ENCODE data around the gene C1QTNF6.
A peak's percentile ranks its signal among the peaks of the same experiment; 100 is the strongest.

Gene C1QTNF6

DNA sequence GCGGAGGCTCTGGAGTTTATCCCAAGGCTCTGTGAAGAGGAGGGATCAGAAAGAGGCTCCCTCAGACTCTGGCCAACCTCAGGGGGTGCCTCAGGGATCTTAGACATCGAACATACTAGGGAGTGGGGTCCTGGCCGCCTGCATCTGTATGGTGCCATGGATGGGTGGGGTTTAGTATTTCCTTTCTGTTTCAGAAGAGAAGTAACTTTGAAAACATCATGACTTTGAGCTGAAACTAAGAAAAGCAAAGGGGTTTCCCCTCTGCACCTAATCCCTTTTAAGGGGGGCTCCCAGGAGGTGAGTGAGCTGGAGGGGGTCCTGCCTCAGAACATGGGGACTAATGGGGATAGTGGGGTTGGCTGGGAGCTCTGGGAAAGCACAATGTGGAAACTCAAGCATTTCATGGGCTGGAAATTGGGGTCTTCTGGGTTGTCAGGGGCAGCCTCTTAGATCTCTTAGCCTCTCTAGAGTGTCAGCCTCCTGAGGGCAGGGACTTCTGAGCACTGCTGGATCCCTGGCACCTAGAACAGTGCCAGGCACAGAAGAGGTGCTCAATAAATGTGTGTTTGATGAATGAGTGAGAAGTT lies 36.0 kb upstream of the C1QTNF6 start:
- DNase-seq = no peak

DNA sequence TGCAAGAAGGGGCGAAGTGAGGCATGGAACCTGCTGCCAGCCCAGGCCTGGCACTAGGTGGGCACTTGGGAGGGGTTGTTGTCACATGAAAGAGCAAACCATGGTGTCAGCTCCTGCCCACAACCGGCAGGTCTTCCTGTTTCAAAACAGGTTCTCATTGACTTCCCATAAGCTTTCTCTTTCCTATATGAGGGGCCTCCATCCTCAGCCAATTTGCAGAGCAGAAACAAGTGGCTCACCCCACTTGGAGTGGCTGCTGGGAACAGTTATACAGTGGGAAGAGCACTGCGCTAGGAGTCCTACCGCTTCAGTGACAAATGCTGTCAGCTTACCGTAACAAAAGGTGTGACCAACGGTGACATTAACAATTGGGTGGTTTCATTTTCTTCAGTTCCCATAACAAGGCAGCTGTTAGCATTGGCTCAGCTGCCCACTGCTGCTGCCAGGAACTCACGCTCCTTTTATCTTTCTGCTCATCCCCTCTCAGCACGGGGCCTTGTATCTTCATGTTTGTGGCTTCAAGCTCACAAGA lies 34.5 kb upstream of the C1QTNF6 start:
- no peak for DNase-seq

DNA sequence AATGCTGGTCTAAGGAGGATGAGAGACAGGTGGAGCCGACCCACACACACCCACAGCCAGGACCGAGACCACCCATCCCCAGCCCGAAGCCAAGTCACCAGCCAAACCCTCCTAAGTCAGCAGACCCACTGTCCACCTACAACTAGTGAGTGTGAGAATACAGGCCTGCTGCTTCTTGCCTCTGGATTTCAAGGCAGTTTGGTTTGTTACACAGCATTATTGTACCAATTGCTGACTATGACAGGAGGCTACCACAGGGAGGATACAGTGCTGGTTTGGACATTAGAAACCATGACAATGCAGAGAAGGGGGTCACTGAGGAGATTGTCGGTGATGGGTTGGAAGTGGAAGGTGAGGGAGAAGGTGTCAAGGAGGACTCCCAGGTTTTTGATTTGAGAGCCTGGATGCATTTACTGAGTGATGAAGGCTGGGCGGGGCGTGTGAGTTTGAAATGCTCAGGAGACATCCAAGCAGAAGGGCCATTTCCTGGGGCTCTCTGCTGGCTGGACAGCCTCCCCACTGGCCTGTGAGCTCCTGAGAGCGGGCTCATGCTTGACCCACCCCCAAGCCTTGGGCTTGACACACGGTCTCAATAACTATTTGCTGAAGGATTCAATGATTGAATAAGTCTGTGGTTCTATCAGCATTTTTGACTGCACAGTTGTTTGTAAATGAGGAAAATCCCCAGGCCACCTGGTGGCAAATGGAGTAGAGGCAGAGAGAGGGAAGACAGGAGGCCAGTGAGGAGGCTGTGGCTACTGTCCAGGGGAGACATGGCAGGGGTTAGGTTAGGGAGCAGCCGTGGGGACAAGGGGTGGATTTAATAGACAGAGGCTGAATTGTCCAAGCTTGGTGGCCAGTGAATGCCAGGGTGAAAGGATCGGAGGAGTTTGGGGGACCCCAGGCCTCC lies 33.6 kb upstream of the C1QTNF6 start:
- DNase-seq = no peak

DNA sequence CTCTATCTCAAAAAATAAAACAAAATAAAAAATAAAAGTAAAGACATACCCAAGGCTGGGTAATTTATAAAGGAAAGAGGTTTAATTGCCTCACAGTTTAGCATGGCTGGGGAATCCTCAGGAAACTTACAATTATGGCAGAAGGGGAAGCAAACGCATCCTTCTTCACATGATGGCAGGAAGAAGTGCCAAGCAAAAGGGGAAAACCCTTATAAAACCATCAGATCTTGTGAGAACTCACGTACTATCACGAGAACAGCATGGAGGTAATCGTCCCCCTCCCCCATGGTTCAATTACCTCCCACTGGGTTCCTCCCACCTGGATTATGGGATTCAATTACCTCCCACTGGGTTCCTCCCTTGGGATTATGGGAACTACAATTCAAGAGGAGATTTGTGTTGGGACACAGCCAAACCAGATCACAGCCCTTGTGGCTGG lies 32.5 kb upstream of the C1QTNF6 start:
- DNase-seq = no peak

DNA sequence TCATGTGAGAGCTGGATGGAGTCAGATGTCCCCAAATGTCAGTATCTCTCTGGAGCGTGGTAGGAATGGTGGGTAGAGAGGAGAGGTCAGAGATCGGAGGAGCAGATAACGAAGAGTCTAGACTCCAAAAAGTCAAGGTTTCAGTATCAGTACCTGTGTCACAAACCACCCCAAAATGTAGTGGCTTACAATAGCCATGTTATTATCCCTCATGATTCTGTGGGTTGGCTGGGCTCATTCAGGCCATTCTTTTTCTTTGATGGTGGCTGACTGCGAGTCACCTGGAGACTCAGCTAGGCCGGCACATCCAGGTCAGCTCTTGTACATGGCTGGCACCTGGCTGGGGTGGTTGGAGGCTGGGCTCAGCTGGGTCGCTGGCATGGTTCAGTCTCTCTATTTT lies 31.5 kb upstream of the C1QTNF6 start:
- DNase-seq = no peak

DNA sequence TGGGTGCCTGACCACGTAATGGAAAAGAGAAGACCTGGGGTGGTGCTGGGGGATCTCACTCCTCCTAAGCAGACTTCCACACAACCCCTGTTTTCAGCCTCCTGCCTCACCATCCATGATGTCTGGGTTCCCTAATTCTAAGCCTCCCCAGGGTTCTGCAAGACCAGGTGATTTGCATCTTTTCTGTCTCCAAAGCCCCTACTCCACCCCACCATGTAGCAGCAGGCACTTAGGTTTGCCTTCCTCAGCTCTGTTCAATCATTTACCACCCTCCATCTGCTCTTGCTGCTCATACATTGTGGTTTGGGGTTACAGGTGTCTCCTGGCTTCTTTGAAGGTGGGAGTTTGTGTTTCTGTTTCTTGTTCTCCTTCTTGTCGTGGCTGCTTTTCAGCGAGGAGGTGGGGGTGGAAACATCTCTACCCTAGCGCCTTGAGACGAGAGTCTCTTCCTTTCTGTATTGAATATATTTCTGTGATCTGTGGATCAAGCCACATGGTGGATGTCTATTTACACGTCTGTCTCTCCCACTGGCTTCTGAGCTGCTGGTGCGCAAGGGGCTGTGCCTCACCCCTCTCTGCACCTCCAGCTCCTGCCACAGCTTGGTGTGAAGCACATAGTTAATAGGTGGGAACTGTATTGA lies 30.8 kb upstream of the C1QTNF6 start:
- DNase-seq = no peak

DNA sequence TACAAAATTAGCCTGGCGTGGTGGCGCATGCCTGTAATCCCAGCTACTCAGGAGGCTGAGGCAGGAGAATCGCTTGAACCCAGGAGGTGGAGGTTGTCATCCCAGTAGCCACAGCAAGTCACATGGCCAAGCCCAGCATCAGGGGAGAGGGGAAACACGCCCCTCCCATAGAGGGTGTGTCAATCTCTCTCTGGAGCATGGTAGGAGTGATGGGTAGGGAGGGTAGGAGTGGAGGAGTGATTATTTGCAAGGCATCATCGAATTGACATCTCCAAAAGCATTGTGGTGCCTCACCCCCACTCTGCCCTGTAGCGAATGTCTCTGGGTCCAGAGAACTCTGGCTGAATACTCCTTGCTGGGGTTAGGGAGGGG lies 30.3 kb upstream of the C1QTNF6 start:
- no peak for DNase-seq

DNA sequence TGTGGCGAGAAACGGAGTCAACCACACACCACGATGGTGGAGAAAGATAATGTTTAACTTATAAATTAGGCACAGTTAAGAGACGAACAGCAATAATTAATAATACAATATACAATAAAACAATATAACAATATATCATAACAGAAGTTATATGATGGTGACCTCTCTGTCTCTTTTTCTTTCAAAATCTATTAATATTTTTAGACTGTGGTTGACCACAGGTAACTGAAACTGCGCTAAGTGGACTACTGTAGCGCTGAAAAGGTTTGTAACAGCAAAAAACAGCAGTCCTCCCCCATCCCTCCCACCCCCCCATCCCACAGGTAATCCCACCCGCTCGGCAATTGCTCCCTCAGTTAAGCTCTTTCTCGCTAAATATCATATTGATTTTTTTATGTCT lies 27.8 kb upstream of the C1QTNF6 start:
- no peak for DNase-seq

DNA sequence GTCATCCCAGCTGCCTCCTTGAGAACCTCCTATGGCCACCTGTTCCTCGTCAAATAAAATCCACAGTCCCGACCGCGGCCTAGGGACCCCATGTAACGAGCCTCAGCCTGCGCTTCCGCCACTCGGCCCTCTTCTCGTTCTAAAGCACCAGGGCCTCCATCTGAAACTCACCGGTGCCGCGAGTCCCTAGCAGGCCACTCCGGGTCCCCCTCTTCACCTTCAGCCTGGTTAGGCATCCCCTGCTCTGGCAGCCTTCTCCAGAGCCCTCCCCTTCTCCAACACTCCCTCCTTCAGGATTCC lies 26.6 kb upstream of the C1QTNF6 start:
- DNase-seq = no peak

DNA sequence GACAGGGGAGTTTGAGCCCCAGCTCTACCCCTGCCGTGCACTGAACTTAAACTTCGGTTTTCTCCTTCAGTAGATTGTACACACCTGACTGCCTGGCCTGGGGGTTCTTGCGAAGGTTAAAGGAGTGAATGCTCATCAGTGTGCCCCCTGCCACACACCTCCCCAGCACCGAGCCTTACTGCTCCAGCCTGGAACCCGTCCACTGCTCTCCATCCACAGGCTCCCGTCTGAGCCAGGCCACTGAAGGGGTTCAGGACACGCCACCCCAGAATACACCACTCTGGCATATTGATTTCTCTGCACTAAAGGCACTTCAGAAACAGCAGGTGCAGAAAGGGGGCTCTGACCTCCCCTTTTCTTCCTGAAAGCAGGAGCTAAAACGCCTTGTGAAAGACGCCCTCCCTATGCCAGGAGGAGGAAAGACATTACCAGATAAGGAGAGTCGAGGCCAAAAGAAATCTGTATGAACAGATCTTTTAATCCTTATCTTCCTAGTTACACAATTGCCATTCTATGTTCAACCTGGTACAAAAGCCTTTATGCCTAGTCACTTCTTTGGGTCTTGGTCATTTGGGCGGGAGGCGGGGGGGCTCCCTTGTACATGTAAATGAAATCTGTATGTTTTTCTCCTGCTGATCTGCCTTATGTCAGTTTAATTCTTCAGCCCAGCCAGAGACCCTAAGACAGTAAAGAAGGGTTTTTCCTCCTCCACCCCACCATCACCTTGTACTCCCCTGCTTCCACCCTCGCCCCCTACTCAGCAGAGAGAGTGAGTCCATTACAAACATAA lies 26.1 kb upstream of the C1QTNF6 start:
- no peak for DNase-seq

DNA sequence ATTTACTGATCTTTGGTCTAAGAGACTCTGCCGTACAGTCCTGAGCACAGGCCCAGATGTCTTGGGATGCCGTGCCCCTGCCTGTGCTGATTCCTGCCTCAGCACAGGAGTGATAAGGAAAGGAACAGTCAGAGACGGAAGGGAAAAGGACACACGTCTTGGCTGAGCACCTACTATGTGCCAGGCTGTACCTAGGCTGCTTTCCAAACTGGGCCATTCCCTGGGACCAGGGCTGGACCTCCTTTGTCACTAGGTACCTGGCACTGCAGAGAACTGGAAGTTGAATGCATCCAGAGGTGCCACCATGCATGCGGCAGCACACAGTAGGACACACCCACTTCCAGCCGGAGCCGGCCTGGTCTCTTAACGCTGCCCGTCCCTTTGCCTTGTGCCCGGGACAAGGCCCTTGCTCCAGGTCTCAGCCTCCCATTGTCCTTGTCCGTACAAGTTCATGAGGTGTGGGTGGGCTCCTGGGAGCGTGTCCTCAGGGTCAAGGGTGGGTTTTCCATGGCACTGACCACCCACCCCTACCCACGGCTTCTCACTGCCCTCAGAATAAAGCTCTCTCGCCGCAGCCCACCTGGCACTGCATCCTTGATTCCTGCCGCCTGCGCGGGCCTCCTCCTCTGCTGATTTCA lies 25.3 kb upstream of the C1QTNF6 start:
- DNase-seq = no peak

DNA sequence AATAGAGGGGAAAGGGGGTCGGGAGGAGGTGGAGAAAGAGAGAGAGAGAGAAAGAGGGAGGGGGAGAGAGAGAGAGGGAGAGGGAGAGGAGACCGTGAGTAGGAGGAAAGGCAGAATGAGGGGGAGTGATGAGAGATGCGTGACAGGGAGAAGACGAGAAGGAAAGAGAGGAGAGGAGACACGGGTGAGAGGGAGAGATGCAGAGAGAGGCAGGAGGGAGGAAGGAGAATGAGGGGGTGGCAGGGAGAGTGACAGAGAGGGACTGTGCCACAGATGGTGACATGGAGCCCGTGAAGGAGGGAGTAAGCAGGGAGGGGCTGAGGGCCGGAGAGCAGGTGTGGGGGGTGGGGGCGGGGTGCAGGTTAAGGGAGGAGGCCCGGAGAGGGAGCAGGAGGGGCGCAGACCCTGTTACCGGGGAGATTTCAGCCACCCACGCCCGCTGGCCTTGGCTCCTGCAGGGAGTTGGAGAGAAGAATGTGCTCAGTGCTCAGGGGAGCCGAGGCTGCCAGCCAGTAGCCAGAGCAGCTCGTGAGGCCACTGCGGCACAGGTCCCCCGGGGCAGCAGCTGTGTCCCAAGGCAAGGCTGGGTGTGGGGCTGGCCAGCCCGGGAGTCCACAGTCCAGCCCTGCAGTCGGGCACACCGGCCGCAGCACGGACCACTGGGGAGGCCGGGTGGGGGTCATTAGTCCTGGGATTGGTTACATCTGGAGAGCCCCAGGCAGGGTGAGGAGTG lies 24.3 kb upstream of the C1QTNF6 start, which contains the start of gene SSTR3:
Gene SSTR3, minus strand, starts transcription at position 304 of the 733 bp plus-strand sequence. CDS start 4,674 bp downstream, outside the sequence.
- no peak for DNase-seq

DNA sequence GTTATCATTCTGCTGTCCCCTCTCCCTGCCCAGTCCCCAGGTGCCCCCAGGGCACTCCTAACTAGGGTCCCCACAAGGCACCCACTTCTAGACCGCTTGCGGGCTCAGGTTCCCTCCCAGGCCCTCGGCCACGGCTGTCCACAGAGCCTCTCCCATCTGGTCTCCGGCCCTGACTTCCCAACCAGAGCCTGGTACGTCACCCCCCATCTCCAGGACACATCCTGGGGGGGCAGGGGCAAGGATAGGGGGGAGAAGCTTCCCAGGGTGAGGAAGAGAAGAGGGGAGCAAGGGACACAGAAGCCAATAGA lies 23.8 kb upstream of the C1QTNF6 start:
- DNase-seq = no peak

DNA sequence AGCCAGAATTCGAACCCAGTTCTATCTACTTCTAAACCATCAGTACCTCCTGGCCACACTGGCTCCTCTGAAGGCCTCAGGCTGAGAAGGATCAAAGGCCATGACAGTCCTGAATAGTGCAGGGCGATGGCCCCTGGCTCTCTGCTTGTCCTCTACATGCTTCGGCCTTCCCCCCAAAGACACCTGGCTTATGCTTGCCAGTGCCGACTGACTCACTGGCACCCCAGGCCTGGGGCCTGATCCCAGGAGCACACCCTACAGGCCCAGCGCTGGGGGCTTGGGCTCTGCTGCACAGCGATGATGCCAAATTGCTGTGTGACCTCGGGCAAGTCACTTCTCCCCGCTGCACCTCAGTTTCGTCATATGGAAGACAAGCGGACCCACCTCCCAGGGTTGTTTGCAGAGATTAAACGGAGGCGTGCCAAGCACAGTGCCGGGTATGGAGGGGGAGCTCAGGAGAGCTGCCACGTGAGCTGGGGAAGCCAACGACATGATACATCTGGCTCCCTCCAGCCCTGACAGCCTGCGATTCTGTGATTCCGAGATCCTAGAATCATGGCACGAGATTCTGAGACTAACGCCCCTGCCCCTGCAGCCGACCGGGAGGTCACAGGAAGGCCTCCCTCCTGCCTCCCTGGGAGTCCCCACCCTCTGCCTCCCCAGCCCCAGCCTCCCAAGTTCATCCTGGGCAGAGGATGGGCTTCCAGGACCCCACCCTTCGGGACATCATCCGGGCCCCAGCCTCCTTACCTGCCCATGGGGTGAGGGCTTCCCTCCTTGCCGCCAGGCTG lies 23.2 kb upstream of the C1QTNF6 start:
- no peak for DNase-seq

DNA sequence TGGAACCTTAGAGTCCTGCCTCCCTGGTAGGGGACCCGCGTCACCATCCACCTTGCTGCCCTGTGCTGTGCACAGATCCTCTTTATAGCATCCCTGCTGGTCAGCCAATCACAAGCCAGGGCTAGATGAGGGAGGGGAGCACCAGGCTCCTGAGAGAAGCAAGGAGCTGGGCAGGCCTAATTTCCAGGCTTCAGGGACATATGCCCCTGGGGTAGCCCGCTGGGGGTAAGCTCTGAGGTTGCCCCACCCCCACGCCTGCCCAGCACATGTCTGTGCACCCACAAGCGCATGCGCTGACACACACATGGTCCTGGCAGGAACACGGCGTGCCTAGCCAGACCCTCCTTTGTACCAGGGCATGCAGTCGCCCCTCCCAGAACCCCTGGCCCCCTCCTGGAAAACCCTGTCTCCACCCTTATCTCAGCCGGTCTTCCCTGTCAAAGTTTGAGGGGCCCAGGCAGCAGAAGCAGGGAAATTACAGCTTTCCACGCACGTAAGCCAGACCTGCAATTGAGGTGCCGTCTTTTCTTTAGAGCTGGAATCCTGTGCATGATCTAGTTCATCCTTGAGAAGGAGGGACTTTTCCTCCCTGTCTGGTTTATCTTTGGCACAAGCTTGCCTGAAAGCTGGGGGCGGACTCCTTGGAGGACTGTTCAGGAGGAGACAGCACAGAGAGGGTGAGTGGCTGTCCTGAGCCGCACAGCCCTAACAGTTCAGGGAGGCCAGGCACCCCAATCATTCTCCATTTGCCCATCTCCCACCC lies 22.2 kb upstream of the C1QTNF6 start:
- DNase-seq = peak; percentile 50

DNA sequence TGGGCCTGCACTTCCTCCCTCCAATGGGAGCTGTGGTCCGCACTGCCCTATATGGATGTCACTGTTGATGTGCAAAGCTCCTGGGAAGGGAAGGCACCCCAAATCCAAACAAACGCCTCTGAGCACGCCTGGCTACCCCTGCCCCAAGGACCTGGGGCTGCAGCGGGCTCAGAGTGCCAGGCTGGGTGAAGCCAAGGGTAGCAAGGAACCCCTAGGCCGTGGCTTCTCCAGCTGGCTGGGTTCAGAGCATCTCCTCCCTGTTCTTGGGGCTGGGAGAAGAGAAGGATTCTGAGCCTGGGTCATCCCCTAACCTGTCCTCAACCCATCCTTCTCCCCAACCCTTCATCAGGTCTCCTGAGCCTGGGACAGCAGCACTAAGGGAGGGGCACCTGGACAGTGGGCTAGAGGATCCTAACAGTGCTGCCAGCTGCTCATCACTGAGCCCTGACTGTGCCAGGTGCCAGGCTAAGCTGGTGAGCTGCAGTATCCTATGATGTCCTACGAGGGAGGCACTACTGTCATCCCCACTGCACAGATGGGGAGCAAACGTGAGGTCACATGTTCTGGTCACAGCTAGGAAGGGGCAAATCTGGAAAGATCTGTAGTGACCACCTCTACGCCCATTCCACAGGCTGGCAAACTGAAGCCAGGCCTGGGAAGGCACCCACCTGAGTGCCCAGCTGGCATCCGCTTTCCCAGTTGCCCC lies 21.2 kb upstream of the C1QTNF6 start:
- peak; percentile 48 for DNase-seq

DNA sequence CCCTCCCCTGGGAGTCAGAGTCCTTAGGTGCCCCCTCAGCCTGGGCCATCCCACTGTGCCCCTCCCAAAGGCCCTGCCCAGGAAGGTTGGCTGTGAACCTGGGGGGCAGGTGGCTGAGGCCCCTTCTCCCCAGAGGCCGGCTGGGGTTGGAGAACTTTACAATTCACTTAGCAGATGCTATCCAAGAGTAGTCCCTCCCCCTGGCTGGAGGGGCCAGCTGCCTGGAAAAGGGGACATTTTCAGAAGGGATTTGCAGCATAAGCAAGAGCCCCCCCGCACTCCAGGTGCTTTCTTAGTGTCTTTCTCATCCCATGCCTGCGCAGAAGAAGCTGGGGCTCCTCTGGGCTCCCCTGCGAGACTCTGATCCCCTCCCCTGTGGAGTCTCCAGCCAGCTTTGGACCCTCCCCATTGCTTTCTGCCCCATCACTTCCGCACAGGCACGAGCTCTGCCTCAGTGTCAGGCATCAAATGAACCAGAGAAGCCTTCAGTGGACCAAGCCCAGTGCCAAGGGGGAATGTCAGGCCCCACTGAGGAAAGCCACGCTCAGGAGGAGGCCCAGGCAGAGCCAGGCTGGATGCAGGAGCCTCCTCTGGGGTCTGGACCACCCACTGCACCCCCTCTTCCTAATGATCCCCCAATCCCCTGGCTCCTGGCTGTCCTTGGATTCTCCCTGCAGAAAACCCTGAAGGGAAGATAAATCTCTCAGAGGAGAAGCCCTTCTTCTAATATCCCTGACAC lies 20.5 kb upstream of the C1QTNF6 start:
- no peak for DNase-seq

DNA sequence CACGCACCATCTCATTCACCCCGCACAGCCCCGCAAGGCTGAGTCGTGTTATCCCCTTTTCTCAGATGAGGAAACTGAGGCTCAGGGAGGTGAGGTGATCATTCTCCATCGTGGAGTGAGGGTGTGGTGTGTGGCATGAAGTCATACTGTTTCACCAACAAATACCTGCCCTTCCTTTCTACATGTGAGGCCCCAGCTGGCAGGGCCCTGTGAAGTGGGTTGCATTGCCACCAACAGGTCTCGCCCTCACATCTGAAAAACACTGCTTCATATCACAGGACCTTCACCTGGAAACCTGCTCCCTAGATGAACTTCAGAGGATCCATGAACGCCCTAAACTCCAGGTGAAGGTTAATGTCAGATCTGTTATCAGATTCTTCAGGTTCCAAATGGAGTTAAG lies 19.9 kb upstream of the C1QTNF6 start:
- no peak for DNase-seq

Measured in activated CD8-positive, alpha-beta memory T cell treated with anti-CD3 and anti-CD28 coated beads, Interleukin-2, amount 50 U/mL, for 48 hours (primary cell).